Activated CD4-positive, alpha-beta T cell treated with anti-CD3 and anti-CD28 coated beads for 36 hours (primary cell): ENCODE data around the gene EPHB1. TPM values are rescaled to one million over a fixed set of nuclear protein-coding genes. Genes with fewer than 3 reads are reported as not detected.
"Not testable (repeated sequence)": the region's sequence is repeated elsewhere in the genome, so short reads cannot be mapped to it uniquely, and the experiment has no call there.

ENCODE experiments used
- ATAC-seq: fragments of 200-7000 bp; cut with Tn5 transposase; one replicate; pipeline ENCODE4 v1.10.0; 2021; ENCODE audit warnings: mild to moderate bottlenecking, moderate library complexity
- CTCF ChIA-PET: fragments of 350-600 bp; sonication (Branson Sonifier 250); formaldehyde crosslinking; loops from one replicate; lab custom pipeline; 2021; ENCODE audit warnings: antibody characterized with exemption; lab: Charles Lee
- POLR2A ChIA-PET: fragments of 350-600 bp; sonication (Branson Sonifier 250); formaldehyde crosslinking; loops from one replicate; lab custom pipeline; 2021; ENCODE audit warnings: antibody characterized with exemption, inconsistent platforms; lab: Charles Lee
- DNase-seq: peaks from one replicate; pipeline ENCODE4 v3.0.0-alpha.2; 2020
- H3K27ac Mint-ChIP-seq: one replicate; pipeline ENCODE4 v1.8.0; 2021; ENCODE audit warnings: mixed read lengths
- H3K27me3 Mint-ChIP-seq: one replicate; pipeline ENCODE4 v1.8.0; 2021; ENCODE audit warnings: mixed read lengths
- H3K36me3 Mint-ChIP-seq: one replicate; pipeline ENCODE4 v1.8.0; 2021; ENCODE audit warnings: low read depth, mixed read lengths
- H3K4me1 Mint-ChIP-seq: one replicate; pipeline ENCODE4 v1.8.0; 2021; ENCODE audit warnings: mixed read lengths
- H3K4me3 Mint-ChIP-seq: one replicate; pipeline ENCODE4 v1.8.0; 2021; ENCODE audit warnings: mild to moderate bottlenecking, moderate library complexity, mixed read lengths
- H3K9me3 Mint-ChIP-seq: one replicate; pipeline ENCODE4 v1.8.0; 2021; ENCODE audit warnings: low read depth, mixed read lengths
- intact Hi-C, 2 experiments: fragments of 100-400 bp; cut with DNase I in 1 of 2; cut with micrococcal nuclease in 1 of 2; formaldehyde crosslinking; loops; one replicate each; pipeline versions ENCODE4 v1.14.2 to v1.15.1; 2022 to 2024; cut with DNase I, micrococcal nuclease
- total RNA-seq, 2 experiments: library from RNA; stranded (reverse); gene quantifications; one replicate each; pipeline ENCODE4 v1.2.3, GENCODE V29; 2021

Gene EPHB1
- total RNA-seq, 2 experiments from 2014 or later: 0.60 to 0.98 TPM

DNA sequence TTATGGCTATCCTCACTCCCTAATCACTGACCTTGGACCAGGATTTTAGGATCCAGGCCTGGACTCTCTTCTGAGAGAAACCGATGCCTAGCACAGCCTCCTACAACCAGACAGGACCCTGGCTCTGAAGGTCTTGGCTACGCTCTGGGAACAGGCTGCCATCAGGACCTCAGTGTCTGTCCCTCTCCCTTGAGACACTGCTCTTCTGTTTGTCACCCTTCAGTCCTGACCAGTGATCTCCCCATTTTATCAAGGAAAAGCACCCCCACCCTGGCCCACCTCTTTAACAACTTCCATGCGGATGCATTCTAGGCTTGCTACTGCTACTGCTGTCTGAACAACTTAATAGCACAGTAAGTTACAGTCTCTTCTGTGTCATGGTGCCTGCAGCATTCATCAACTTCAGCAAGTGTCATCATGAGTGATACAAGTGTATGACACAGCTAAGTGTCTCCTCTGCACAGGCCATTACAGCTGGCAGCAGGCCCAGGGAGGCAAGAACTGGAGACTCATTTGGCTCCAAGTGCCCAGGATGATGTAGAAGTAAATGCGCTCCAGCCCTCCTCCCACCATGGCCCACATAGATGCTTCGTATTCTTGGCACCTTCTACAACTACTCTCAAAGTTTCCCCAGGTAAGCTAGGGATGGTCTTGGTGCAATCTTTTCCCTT lies 302.4 kb downstream of the EPHB1 start:
- no peak for ATAC-seq
- Mint-ChIP-seq H3K4me1 (no peaks in the 10 kb centered on the region), H3K27me3 (no peaks in the 10 kb centered on the region), H3K27ac (no peak overlapping the region), H3K9me3 (no peaks in the 10 kb centered on the region), H3K4me3 (no peak overlapping the region), H3K36me3 (no peaks in the 10 kb centered on the region)
- DNase-seq: no peak
- ChIA-PET CTCF (no interaction called here), POLR2A (no interaction called here)
- intact Hi-C loops: no loop called here

GRCh38 chr3:135099734-135100355 lies 304.8 kb downstream of the EPHB1 start:
- peaks cover 4% of the 10 kb centered on the region for H3K27me3 Mint-ChIP-seq
- no peak overlapping the region for H3K27ac Mint-ChIP-seq
- H3K36me3 Mint-ChIP-seq: no peaks in the 10 kb centered on the region
- intact Hi-C loops: no loop called here
- no peak for DNase-seq
- no peak for ATAC-seq
- no peak overlapping the region for H3K4me3 Mint-ChIP-seq
- no peaks in the 10 kb centered on the region for H3K4me1 Mint-ChIP-seq
- ChIA-PET POLR2A (no interaction called here), CTCF (interaction anchor here (0.9 kb wide), 1 partner anchor 217 kb away, joined by 3 read pairs; no protein-coding TSS in a partner anchor)
- H3K9me3 Mint-ChIP-seq: no peaks in the 10 kb centered on the region

DNA sequence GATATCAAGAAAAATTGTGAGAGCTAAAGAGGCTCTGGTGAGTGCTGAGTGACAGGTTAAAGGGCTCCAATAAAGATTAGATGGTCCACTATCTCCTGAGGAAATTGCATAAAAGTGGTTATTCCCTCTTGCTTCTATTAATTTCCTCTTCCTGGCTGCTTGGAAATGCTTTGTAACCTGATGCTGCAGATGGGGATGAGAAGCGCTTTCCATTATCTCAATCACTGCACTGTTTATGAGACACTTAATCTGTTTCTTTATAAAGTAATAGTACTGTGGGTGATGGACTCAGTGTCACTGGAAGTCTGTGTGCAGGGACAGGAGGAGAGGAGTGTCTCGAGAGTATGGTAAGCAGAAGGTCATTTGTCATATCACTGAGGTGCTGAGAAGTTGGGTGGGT lies 305.3 kb downstream of the EPHB1 start:
- intact Hi-C loops: no loop called here
- H3K27ac Mint-ChIP-seq: no peak overlapping the region
- H3K27me3 Mint-ChIP-seq: peaks cover 4% of the 10 kb centered on the region
- H3K4me3 Mint-ChIP-seq: no peak overlapping the region
- ATAC-seq: no peak
- no peaks in the 10 kb centered on the region for H3K9me3 Mint-ChIP-seq
- POLR2A ChIA-PET: no interaction called here
- H3K36me3 Mint-ChIP-seq: no peaks in the 10 kb centered on the region
- DNase-seq: no peak
- CTCF ChIA-PET: no interaction called here
- no peaks in the 10 kb centered on the region for H3K4me1 Mint-ChIP-seq

DNA sequence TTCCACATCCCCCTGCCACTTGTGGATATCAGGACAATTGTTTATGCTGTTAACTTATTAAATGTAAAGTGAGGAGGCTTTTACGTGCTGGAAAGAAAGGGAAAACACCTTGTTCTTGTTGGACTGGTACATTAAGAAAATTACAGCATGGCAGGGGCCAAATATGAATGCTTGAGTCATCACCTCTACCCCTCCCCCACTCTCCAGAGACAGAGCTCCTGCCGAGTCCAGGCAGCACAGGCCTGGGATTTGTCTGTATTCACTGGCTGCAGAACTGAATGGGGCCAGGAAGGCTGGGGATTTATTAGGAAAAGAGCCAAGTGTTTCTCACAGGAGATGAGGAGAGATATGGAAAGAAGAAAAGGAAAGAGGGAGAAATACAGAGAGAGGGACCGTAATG lies 308.9 kb downstream of the EPHB1 start:
- CTCF ChIA-PET: no interaction called here
- POLR2A ChIA-PET: no interaction called here
- no peaks in the 10 kb centered on the region for H3K36me3 Mint-ChIP-seq
- intact Hi-C loops: no loop called here
- H3K27me3 Mint-ChIP-seq: peaks cover 4% of the 10 kb centered on the region
- DNase-seq (no peak), ATAC-seq (no peak)
- H3K9me3 Mint-ChIP-seq: no peaks in the 10 kb centered on the region
- no peak overlapping the region for H3K4me3 Mint-ChIP-seq
- no peaks in the 10 kb centered on the region for H3K4me1 Mint-ChIP-seq
- H3K27ac Mint-ChIP-seq: no peak overlapping the region

- Mint-ChIP-seq H3K27ac (no peak overlapping the region), H3K9me3 (no peaks in the 10 kb centered on the region), H3K4me1 (no peaks in the 10 kb centered on the region), H3K27me3 (peaks cover 4% of the 10 kb centered on the region), H3K36me3 (no peaks in the 10 kb centered on the region), H3K4me3 (no peak overlapping the region)
- POLR2A ChIA-PET: no interaction called here
- DNase-seq (peak; percentile 13), ATAC-seq (no peak)
- CTCF ChIA-PET: no interaction called here
- intact Hi-C loops: no loop called here
Observed at GRCh38 chr3:135106445-135106844, 311.4 kb downstream of the EPHB1 start.

DNA sequence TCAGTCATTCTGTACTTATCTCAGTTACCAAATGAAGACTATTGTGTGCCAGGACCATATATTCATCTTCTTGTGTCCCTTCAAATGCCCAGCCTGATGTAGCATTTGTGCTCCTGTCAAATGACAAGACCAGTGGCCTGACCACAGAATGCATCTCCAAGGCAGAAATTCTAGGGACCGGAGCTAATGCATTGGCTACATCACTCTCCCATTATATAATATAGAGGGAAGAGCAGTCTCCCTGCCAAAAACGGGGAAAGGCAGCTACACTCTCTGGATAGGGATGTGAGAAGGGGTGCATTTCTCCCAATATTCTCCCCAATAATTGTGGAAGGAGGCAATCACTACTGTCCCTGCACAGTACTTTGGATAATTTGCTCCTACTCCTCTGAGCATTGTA lies 312.0 kb downstream of the EPHB1 start:
- Mint-ChIP-seq H3K4me3 (no peak overlapping the region), H3K27me3 (peaks cover 4% of the 10 kb centered on the region), H3K36me3 (no peaks in the 10 kb centered on the region), H3K4me1 (no peaks in the 10 kb centered on the region), H3K27ac (no peak overlapping the region), H3K9me3 (no peaks in the 10 kb centered on the region)
- ChIA-PET CTCF (no interaction called here), POLR2A (no interaction called here)
- ATAC-seq (no peak), DNase-seq (no peak)
- intact Hi-C loops: no loop called here

DNA sequence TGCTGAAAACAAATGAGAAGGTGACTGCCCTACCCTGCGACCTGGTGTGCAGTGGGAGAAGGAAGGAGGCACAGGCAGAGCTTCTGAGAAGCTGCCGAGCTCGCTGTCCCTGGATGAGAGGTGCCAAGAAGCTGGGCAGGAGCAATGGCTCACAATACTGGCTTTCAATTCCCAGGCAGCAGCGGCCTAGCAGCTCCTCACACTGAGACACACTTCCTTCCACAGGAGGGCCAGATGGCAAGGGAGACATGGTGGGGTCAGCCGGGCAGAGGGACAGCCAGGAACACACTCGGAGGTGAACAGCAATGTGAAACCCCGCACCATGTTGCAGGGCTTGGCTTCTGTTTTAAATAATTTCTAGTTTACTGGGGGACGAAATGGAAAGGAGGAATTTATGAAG lies 314.6 kb downstream of the EPHB1 start:
- ChIA-PET CTCF (interaction anchor here (0.6 kb wide), 1 partner anchor 104 kb away, joined by 3 read pairs; no protein-coding TSS in a partner anchor), POLR2A (no interaction called here)
- Mint-ChIP-seq H3K4me1 (no peaks in the 10 kb centered on the region), H3K27me3 (no peaks in the 10 kb centered on the region), H3K9me3 (no peaks in the 10 kb centered on the region), H3K27ac (no peak overlapping the region), H3K4me3 (no peak overlapping the region), H3K36me3 (no peaks in the 10 kb centered on the region)
- ATAC-seq (no peak), DNase-seq (no peak)
- intact Hi-C loops: no loop called here

DNA sequence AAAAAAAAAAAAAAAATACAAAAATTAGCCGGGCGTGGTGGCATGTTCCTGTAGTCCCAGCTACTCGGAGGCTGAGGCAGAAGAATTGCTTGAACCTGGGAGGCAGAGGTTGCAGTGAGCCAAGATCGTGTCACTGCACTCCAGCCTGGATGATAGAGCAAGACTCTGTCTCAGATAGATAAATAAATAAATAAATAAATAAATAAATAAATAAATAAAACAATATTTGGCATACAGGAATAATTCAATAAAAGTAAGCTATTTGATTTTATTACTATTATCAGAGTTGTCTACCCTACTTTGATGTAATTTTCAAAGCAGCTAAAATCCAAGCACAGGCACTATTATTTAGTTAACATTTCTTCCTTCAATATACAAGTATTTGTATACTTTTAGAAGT lies 319.5 kb downstream of the EPHB1 start:
- DNase-seq, H3K9me3 Mint-ChIP-seq, CTCF ChIA-PET, intact Hi-C loops, POLR2A ChIA-PET, H3K27me3 Mint-ChIP-seq, ATAC-seq, H3K36me3 Mint-ChIP-seq, H3K4me1 Mint-ChIP-seq, H3K4me3 Mint-ChIP-seq, H3K27ac Mint-ChIP-seq: not testable (repeated sequence)

DNA sequence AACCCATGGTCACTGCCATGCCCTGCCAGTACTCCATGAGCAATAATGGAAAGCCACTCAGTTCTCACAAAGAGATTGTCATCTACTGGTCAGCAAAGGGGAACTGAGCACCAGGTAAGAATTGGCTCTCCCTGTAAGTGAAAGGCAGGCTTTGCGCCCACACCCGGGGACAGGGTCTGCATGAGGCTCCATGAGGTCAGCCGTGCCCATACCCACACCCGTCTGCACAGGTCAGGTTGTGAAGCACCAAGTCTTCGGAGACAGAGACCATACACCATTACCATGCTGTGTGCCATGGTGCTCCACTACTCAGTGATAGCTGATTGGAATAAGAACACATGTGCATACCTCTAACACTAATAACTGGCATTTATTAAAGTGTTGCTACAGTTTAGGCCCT lies 322.9 kb downstream of the EPHB1 start:
- ATAC-seq (no peak), DNase-seq (no peak)
- Mint-ChIP-seq H3K27me3 (no peaks in the 10 kb centered on the region), H3K9me3 (no peaks in the 10 kb centered on the region), H3K4me1 (no peaks in the 10 kb centered on the region), H3K4me3 (no peak overlapping the region), H3K36me3 (no peaks in the 10 kb centered on the region), H3K27ac (no peak overlapping the region)
- POLR2A ChIA-PET: no interaction called here
- intact Hi-C loops: no loop called here
- CTCF ChIA-PET: no interaction called here

DNA sequence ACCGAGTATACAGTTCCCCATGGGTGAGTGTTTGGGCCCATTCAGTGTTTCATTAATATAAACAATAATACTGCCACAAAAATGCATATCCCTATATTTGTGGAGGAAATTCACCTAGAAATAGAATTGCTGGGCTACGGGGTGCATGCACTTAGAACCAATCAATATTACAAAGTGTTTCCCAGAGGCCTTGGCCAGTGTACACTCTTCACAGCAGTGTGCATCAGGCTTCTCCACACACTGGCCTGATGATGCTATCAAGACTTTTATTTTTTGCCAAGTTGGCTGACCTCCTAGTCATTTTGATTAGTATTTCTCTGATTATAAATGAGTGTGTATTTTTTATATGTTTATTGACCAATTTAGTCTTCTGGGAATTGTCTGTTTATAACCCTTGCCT lies 323.7 kb downstream of the EPHB1 start:
- H3K9me3 Mint-ChIP-seq: no peaks in the 10 kb centered on the region
- ChIA-PET CTCF (no interaction called here), POLR2A (no interaction called here)
- ATAC-seq (no peak), DNase-seq (no peak)
- H3K27ac Mint-ChIP-seq: no peak overlapping the region
- no peak overlapping the region for H3K4me3 Mint-ChIP-seq
- no peaks in the 10 kb centered on the region for H3K27me3 Mint-ChIP-seq
- intact Hi-C loops: no loop called here
- H3K4me1 Mint-ChIP-seq: no peaks in the 10 kb centered on the region
- no peaks in the 10 kb centered on the region for H3K36me3 Mint-ChIP-seq

GRCh38 chr3:135125171-135125801 lies 330.2 kb downstream of the EPHB1 start:
- Mint-ChIP-seq H3K36me3 (no peaks in the 10 kb centered on the region), H3K27ac (no peak overlapping the region), H3K4me1 (no peaks in the 10 kb centered on the region), H3K9me3 (no peaks in the 10 kb centered on the region), H3K4me3 (no peak overlapping the region), H3K27me3 (no peaks in the 10 kb centered on the region)
- ATAC-seq: no peak
- ChIA-PET CTCF (no interaction called here), POLR2A (no interaction called here)
- intact Hi-C loops: no loop called here
- DNase-seq: peak; percentile 10

DNA sequence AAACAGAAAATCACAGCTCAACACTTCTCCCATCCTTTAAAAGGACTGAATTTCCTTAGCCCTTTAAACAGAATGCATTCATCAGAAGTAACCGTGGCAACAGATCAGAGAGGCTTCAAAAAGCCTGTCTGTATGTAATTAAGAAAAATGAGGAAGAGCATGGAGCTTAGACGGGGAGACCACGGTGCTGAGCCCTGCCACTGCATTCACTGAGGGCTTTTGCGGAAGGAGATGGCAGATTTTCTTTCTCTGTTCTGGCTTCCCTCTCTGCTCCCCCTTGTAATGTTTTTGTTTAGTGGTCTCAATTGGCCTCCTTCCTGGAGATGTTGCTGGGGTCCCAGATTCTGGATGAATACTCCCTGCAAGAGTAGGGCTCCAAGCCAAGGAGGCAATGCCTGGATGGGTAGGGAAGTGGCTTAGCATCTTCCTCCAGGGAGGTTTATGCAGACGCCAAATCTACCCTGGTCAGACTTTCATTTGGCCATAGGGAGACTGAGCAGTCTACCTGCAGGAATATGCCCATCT lies 332.9 kb downstream of the EPHB1 start:
- CTCF ChIA-PET: interaction anchor here (0.6 kb wide), 1 partner anchor 1061 kb away, joined by 3 read pairs; no protein-coding TSS in a partner anchor
- Mint-ChIP-seq H3K4me3 (no peak overlapping the region), H3K27ac (no peak overlapping the region), H3K27me3 (no peaks in the 10 kb centered on the region), H3K9me3 (no peaks in the 10 kb centered on the region), H3K4me1 (no peaks in the 10 kb centered on the region), H3K36me3 (no peaks in the 10 kb centered on the region)
- intact Hi-C loops: no loop called here
- DNase-seq: no peak
- ATAC-seq: no peak
- POLR2A ChIA-PET: no interaction called here
